Stimulated activated CD4-positive, alpha-beta T cell treated with anti-CD3 and anti-CD28 coated beads, Interleukin-4, amount 100 ng/mL, for 48 hours (primary cell): ENCODE results near the gene PRPF6.

Experiments used
- DNase-seq, 2 donors: peaks; one replicate each; pipeline ENCODE4 v3.0.0-alpha.2; 2020; ENCODE audit warnings: low read depth in 2 of 2

Gene PRPF6

DNA sequence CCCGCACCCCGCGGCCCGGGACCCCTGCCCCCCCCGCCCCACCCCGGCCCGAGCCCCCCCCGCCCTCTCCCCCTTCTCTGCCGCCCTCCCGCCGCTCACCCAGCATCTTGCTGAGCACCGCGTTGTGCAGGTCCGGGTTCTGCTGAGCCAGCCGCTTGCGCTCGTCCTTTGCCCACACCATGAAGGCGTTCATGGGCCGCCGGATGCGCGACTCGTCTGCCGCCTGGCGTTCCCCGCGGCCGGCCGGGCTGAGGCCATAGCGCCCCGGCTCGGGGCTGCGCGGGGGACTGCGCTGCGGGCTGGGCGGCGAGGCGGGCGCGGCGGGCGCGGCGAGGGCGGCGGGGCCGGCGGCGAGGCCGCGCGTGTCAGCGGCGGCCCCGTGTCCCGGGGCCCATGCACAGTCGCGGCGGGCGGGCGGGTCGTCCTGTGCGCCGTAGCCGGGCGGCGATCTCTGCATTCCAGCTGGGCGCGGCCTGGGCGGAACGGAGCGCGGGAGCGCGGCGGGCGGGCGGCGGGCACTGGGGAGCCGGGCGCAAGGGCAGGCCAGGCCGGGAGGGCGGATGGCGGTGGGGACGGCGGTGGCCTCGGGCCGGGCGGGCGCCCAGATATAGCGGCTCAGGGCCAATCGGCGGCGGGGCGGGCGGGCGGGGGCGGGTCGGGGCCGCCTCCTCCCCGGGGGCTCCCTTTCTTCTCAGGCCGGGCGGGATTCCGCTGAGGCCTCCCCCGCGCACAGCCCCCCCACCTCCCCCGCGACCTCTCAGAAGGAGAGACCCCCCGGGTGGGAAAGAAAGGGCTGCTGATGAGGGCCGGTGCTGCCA, 68.3 kb downstream of the PRPF6 start, which contains the start of gene SOX18:
Gene SOX18 (minus strand): TSS at position 580 of the 818 bp plus-strand sequence. CDS start 123 bp downstream, at position 457.
- no peak for DNase-seq

DNA sequence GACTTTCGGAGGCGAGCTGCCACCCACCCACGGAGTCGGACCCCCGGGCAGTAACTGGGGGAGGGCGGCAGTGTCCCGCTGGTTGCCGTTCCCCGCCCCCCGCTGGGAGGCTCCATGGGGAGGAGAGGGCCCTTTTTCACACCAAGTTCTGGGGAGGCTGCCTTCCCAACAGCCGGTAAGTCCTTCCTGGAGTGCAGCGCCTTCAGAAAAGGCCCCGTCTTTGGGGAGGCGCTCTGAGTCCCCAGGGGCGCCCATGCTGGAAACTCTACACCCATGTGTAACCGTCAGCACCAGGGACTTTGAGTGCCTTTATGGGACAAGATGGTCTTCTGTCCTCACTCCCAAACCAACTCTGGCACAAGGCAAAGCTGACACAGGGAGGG, 68.9 kb downstream of the PRPF6 start:
- DNase-seq: no peak

DNA sequence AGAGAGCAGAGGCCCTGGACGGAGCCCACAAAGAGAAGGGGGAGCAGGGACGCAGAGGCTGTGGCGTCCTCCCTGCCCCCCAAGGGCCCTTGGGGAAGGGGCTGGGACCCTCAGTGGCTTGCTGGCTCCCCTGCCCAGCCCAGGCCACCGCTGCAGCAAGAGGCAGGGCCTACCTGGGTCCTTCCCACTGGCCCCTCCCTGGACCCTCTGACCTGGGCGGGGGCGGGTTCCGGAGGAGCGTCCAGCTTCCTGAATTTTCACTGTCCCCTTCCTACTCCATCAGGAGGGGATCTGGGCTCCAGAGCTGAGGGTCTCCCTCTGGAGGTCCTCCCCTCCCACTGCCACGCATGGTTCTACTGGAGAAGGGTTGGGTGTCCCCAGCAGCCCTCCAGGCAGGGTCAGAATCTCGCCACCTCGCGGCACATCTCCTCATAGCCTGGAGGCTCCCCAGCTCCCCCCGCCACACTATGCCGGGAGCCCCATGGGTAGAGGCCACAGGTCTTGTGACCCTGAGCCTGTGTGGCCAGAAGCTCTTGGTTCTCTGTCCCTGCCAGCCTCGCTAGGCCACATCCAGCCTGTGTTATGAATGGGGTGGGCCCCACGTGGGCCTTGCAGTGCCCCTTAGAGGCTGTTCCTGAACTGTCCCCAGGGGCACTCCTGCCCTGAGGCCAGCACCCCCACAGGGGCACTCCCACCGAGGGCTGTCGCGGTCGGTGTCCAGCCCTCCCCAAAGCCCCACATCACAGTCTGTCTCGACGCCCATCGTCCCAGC, 69.5 kb downstream of the PRPF6 start:
- DNase-seq: no peak

DNA sequence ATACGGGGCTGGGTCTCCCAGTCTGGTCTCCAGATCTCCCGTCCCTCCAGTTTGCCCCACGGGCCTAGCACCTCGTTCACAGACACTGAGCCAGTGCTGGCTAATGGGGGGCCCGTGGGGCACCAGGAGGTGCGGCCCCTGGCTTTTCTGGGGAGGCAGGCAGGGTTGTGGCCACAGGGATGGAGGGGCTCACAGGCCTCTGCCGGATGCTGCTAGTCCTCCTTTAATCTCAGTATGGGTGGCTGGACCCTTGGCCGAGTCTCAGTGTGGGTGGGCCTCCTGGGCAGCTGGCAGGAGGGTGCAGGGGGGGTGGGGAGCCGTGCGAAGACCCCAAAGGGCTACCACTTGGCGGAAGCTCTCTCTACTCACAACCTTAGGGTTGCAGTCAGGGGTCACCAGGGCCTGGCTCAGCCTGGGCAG, 70.1 kb downstream of the PRPF6 start:
- no peak for DNase-seq

DNA sequence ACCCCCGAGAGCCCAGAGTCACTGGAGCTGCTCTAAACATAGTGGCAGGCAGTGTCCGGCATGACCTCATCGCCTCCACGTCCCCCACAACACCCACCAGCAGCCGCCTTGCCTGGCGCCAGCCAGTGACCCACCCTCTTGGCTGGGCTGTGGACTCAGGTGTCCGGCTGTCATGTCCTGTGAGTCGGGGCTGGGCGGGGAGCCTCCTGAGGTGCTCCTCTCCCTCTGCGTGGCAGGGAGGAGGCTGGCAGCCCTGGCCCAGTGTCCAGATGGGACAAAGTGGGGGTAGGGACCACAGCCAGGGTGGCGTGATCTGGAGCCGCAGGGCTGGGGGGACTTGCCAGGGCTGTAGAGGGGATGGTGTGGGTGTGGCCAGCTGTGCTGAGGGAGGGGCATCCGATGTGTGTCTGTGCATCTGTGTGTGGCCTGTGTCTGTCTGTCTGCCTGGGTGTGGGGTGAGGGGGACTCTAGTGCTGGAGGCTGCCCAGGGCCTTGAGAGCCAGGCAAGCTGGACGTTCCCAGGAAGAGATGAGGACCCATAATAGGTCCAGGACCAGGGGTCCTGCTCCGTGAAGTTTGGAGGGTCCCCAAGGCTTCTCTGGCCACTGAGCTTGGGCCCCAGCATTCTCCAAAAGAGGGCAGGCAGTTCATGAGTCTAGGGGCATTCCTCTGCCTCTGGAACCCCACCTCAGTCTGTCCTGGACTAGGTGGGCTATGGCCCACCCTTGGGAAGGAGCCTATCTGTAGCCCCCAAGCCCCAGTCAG, 70.8 kb downstream of the PRPF6 start:
- no peak for DNase-seq

DNA sequence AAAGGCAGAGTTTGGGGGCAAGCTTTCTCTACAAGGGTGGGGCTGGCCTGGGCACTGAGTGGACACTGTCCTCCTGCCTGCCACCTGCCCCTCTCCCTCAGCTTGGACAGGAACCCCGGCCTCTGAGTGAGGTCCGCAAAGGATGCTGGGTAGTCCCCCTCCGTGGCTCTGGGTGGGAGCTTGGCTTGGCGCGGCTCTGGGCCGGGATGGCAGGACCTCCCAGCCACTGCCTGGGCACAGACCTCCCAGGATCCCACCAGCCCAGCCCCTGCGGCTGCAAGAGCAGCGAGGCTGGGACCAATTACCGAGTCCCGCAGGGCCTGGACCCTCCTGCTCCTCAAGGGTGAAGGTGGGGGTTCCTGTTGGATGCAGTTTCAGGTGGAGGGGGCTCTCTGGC, 71.4 kb downstream of the PRPF6 start:
- no peak for DNase-seq

DNA sequence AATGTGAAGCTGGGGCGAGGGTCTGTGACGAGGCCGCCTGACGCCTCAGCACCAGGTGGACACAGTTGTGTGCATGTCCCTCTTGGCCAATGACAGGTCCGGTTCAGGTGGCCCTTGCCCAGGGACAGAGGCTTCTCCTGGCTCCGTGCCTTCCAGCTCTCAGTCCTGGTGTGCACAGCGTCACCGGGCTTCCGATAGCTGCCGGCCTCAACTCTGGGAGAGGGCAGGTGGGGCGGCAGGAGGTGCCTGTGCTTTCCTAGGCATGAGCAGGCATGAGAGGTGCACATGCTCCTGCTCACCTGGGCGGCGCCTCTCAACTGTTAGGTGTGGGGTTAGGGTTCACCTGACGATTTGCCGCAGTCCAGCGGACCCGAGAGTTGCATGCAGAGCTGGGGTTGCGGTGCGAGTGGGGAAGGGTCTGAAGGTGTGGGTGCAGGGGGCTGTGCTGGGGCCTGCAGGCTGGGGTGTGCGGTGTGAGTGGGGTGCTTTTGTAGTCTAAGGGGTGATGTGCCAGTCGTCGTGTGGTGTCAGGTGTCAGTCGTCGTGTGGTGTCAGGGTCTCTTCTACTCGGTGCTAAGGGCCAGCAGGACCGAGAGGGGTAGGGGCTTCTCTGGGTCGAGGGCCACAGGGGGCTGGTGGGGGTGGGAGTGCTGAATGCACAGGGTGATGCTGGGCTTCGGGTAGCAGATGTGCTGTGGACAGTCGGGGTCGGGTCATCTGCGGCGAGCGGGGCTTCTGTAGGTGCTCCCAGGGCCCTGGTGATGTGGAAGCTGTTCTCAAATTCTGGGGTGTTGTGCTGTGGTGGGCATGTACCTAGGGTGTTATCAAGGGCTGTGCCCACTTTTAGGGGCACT, 72.3 kb downstream of the PRPF6 start:
- no peak for DNase-seq

DNA sequence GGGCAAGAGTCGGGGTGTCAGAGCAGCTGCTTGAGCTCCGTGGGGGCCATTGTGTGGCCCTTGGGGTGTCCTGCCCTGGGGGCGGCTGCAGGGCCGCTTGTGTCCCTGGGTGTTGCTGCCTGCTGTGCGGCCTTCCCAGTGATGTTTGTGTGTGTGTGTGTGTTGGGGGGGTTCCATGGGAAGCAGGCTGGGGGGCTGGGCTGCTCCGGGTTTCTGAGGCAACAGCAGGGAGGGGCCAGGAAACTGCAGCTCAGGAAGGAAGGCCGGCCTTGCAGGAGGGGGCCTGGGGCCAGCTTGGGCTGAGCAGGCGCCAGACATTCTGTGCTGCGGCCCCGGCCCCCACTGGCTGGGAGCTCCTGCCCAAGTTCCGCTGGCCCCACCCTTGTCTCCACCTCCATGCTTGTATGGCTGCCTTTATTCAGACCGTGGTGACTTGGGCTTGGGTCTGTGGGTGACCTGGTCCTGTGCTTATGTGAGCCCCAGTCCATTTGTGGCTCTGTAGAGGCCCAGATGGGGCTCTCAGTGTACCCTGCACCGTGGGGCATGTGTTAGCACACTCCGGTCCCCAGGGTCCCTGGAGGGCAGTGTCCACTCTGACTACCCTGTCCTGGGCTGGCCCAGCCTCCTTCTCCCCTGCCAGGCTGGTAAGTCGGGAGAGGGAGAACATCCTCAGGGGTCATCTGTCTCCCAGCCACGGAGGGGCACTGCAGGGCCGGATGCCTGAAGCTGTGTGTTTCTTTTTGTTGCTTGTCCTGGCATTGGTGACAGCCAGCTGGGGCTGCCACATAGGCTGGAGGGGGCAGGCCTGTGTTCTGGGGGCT, 73.1 kb downstream of the PRPF6 start:
- DNase-seq: no peak

DNA sequence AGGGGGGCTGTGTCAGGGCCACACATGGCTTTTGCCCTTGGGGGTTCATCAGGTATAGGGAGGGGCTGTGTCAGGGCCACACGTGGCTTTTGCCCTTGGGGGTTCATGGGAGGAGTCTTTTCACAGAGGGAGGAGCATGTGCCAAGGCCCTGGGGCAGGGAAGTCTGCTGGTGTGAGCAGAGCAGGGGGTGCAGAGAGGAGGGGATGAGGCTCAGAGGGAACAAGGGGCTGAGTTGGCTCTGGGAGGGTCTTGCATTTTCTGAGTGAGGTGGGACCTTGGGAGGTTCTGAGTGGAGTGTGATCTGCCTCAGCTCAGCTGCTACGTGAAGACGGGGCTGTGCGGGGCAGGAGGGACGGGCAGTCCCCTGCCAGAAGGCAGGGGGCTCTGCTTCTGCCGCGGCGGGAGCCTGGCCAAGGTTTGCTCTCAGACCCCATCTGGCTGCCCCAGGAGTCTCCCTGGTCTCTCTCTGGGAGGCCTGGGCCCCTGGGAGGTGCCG, 74.5 kb downstream of the PRPF6 start:
- no peak for DNase-seq

DNA sequence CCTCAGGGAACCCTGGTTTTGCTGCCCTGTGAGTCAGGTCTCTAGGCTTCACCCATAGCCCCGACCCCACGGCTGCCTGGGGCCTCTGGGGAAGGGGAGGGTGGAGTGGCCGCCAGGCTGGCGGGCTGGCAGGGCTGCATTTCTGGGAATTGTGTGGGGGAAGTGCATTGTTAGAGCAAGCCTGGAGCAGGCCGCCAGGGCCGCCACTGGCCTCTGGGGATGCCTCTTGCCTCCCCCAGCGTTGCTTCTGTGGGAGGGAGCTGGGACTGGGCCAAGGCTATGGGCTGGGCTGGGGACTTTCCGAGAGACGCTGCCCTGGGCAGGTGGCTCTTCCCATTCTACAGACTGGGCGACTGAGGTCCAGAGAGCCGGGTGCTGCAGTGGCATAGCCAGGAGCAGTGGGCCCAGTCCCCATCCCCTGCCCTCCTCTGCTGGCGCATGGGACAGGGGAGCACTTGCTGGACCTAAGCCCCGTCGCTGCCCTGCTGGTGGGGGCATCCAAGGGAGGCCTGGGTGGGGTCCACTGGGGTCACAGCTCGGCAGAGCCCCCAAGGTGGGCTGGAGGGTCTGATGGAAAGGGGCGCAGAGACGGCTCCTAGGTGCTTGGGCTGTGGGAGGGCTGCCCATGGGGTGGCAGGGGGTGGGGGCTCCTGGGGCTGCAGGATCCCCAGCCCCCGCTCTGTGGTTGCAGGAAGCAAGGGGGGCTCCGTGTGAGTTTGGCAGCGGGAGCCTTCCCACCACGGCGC, 75.1 kb downstream of the PRPF6 start:
- no peak for DNase-seq

DNA sequence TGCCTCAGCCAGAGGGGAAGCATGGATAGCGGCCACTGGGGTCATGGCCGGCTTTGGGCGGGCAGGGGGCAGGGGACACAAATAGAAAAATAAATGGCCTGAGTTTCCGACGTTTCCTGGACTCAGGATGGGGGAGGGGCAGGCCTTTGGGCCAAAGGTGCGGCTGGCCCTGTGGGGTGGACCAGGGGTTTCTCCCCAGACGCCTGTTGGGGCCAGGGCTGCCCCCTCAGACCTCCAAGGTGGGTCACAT, 75.6 kb downstream of the PRPF6 start:
- DNase-seq: no peak

DNA sequence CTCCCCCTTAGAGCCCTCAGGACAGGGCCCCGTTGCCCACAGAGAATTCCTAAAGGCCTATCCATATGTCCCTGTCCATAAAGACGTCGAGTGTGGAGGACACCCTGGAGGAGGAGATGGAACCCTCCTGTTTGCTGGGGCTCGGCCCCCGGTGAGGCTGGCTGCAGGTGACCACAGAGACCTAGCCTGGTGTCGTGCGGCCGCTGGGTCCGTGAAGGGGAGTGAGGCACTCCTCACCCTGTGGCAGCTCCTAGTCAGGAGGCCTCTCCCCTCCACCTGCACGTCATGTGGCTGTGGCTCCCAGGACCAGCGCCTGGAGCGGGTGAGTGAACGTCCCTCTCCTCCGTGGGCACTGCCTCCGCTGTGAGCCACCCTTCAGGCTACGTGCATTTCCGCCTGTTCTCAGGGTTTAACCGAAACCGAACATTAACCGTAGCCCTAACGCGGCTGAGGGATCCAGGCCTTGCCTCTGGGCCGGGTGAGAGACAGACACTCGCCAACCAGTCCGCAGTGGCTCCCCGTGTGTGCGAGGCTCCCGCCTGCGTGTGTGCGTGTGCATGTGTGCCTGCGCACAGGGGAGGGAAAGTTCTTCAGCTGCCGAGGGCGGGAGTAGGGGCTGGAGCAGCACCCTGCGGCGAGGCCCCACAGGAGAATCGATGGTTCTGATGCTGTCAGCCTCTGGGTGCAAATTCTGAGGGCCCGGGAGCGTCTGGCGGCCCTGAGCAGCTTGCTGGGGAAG, 76.1 kb downstream of the PRPF6 start:
- DNase-seq: no peak

DNA sequence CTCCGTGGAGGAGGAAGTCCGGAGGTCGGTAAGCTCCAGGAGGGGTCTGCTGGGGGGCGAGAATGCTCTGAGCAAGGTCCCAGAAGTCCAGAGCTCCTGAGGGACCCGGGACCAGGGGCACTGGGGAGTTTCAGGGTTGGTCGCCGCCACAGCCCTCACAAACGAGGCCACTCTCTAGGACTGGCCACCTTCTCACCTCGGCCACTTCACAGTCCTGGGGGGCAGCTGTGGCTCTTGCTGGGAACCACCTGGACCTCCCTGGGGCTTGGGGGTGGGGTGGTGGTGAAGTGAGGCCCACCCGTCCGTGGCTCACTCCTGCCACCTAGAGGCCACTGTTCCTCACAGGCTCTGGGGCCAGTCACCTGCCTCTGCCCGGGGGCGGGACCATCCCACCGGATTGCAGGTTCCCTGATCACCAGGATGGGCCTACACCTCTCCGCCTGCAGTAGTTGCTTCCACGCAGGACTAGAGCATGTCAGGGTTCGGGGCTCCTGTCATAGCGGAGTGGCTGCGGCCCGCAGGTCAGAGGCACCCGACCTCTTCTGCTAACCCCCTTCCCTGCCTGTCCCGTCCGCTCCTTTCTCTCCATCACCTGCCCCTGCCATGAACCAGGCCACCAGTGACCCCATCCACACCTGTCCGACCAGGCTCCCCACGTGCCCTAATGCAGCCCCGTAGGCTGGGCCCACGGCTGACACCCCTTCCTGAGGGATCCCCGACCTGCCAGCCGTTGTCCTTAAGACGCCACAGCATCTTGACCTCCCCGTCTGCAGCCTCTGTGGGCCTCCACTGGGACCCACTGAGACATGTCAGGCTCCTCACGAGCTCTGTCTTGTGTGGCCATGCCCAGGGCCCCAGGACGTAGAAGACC, 76.9 kb downstream of the PRPF6 start:
- peak; percentile 82 to 91 for DNase-seq

DNA sequence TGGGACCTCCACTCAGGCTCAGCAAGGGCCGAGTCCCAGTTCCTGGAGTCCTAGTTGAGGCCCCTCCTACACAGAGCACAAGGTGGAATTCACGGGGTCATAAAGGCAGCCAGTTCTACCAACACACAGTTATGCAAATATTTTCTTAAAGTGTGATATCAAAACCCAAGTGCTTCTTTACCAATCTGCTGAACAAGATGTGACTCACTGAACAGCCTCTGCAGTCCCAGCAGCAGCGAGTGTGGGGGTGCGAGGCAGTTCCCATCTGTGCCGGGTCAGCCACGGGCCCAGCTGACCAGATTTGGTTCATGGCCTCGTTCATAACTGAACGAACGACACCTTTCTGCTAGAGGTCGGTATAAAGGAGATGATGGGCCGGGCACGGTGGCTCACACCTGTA, 77.6 kb downstream of the PRPF6 start:
- DNase-seq: no peak

DNA sequence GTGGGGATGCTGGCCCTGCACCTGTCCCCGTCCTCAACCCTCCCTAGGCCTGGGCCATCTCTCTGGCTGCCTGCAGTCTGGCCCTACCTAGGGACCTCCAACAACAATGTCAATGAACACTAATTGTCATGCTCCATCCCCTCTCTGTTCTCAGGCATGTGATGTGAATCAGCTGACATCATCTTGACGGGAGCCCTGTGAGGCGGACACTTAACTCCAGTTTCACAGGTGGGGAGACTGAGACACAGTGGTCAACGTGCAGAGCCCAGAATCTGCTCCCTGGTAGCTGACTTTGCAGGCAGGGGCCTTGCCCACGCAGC, 81.3 kb downstream of the PRPF6 start:
- no peak for DNase-seq

DNA sequence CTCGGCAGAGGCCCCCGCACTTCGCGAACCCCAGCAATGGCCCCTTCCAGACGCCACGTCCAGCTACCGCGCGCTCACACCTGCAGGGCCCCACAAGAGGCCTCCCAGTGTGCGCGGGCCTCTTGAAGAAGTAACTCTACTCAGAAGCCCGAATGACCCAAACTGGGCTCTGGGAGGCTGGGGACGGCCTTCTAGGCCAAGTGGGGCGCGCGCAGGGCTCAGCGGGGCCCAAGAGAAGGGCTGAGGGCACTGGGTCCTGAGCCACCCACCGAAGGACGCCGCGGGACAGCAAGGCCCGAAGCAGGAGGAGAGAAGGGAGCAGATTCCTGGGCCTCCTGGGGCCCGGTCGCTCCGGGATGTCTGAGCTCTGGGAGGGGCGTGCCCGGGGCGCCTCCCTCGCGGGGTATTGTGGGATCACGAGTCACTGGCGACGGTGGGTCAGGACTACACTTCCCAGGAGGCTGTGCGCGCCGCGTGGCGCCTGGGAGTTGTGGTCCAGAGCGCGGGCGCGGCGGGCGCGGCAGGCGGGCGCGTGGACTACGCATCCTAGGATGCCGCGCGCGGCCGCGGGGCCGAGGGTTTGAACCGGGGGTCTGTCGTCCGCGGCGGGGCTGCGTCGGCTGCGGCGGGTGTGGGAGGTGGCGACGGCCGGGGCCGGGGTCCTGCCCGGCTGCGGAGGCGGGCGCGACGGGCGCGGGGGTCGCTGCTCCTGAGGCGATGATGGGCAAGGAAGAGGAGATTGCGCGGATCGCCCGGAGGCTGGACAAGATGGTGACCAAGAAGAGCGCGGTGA, 81.9 kb downstream of the PRPF6 start, which contains the start of gene TCEA2:
Gene TCEA2 (plus strand): TSS at position 603 of the 793 bp plus-strand sequence. CDS start 115 bp downstream, at position 718.
- DNase-seq: peak; percentile 92 to 95

DNA sequence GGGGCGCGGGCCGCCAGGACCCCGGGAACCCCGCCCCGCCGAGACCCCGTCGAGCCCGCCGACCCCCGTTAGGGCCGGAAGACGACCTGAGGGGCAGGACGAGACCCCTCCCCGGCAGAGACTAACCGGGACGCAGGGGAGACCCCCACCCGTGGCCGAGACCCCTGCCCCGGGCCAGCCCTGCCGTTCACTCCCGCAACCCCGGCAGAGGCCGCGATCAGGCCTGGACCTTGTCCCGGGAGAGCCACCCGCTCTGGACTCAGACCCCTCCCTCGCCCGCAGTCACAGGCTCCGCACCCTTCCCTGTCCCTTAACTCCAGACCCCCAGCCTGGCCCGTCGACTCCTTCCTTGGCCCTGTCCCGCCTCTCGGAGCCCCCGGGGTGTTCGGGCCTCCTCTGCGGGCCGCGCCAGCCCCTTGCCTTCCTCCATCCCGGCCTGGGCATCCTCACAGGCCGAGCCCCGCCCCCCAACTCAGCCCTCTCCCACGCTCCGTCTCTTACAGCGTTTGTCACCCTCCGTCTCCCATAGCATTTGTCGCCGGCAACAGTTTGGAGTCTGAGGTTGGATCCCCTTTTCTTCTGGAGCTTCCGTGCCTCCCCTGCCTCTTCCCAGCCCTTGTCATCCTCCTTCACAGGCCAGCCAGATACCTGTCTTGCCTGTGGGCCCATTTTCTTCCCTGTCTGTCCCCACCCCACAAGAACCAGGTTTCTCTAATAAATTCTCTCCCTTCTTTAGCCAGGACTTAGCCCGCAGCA, 82.6 kb downstream of the PRPF6 start:
- peak in 1 of 2 donors; percentile 52 for DNase-seq
